NCI-H1417 (cell line): ENCODE results near the gene NLGN1.

Experiments
- DNase-seq, 3 experiments: peaks; one replicate each; lab custom pipeline; 2025; lab: John Stamatoyannopoulos, UW

Gene NLGN1

GRCh38 chr3:173905381-173905780, 507.8 kb downstream of the NLGN1 start:
- no peak for DNase-seq

GRCh38 chr3:173911446-173911845, 513.9 kb downstream of the NLGN1 start:
- DNase-seq: peak in 2 of 3 experiments; percentile 48 to 86

- DNase-seq: no peak
Observed at GRCh38 chr3:173912126-173912525, 514.6 kb downstream of the NLGN1 start.

- peak in 1 of 3 experiments; percentile 17 for DNase-seq
Observed at GRCh38 chr3:173913397-173913796, 515.9 kb downstream of the NLGN1 start.

- no peak for DNase-seq
Observed at GRCh38 chr3:173913974-173914421, 516.5 kb downstream of the NLGN1 start.

- no peak for DNase-seq
Observed at GRCh38 chr3:173916799-173917198, 519.3 kb downstream of the NLGN1 start.

- peak in 1 of 3 experiments; percentile 40 for DNase-seq
Observed at GRCh38 chr3:173920386-173920785, 522.8 kb downstream of the NLGN1 start.

- DNase-seq: peak in 2 of 3 experiments; percentile 45 to 82
Observed at GRCh38 chr3:173921732-173922131, 524.2 kb downstream of the NLGN1 start.

GRCh38 chr3:173923204-173923603, 525.7 kb downstream of the NLGN1 start:
- no peak for DNase-seq

- no peak for DNase-seq
Observed at GRCh38 chr3:173930251-173930650, 532.7 kb downstream of the NLGN1 start.

- DNase-seq: peak; percentile 3 to 44 (median 10)
Observed at GRCh38 chr3:173932624-173933023, 535.1 kb downstream of the NLGN1 start.

- DNase-seq: peak in 2 of 3 experiments; percentile 10 to 41
Observed at GRCh38 chr3:173933113-173933512, 535.6 kb downstream of the NLGN1 start.

GRCh38 chr3:173936316-173936715, 538.8 kb downstream of the NLGN1 start:
- DNase-seq: no peak

- DNase-seq: peak in 2 of 3 experiments; percentile 34 to 79
Observed at GRCh38 chr3:173938159-173938558, 540.6 kb downstream of the NLGN1 start.

- peak in 1 of 3 experiments; percentile 72 for DNase-seq
Observed at GRCh38 chr3:173938616-173939015, 541.1 kb downstream of the NLGN1 start.

- peak in 1 of 3 experiments; percentile 26 for DNase-seq
Observed at GRCh38 chr3:173939331-173939730, 541.8 kb downstream of the NLGN1 start.

- DNase-seq: peak in 1 of 3 experiments; percentile 20
Observed at GRCh38 chr3:173943264-173943663, 545.7 kb downstream of the NLGN1 start.

- DNase-seq: peak in 1 of 3 experiments; percentile 16
Observed at GRCh38 chr3:173945170-173945569, 547.6 kb downstream of the NLGN1 start.

GRCh38 chr3:173945806-173946205, 548.3 kb downstream of the NLGN1 start:
- no peak for DNase-seq

GRCh38 chr3:173954647-173955046, 557.1 kb downstream of the NLGN1 start:
- DNase-seq: no peak

- no peak for DNase-seq
Observed at GRCh38 chr3:173957646-173958045, 560.1 kb downstream of the NLGN1 start.

- DNase-seq: no peak
Observed at GRCh38 chr3:173958805-173959204, 561.3 kb downstream of the NLGN1 start.

- DNase-seq: no peak
Observed at GRCh38 chr3:173970281-173970680, 572.7 kb downstream of the NLGN1 start.

- no peak for DNase-seq
Observed at GRCh38 chr3:173976281-173976680, 578.7 kb downstream of the NLGN1 start.
